Kidney epithelial cell (primary cell): Measurements from ENCODE around the gene REV3L. TPM values are rescaled to one million over a fixed set of nuclear protein-coding genes. Genes with fewer than 3 reads are reported as not detected.

Source experiments
- DNase-seq: peaks from one replicate; pipeline ENCODE4 v3.0.0-alpha.2; 2010; ENCODE audit warnings: low read depth
- H3K27me3 ChIP-seq: 2 replicates; pipeline ENCODE4 v1.6.0; 2011; ENCODE audit warnings: low read length; ENCODE audit not compliant: control insufficient read depth, insufficient read depth
- H3K36me3 ChIP-seq: 2 replicates; pipeline ENCODE4 v1.5.1; 2011; ENCODE audit warnings: low read length; ENCODE audit not compliant: control insufficient read depth, insufficient read depth
- H3K4me3 ChIP-seq: 2 replicates; pipeline ENCODE4 v1.5.1; 2011; ENCODE audit warnings: low read depth, mild to moderate bottlenecking, control low read depth, low read length
- total RNA-seq: library from RNA; depleted of rRNA; stranded (reverse); fragments of >200 nt; gene quantifications from 2 replicates; pipeline ENCODE4 v1.2.3, GENCODE V29; 2015
- TF ChIP-seq, protein P1 (sequence below): IDR thresholded peaks from 2 replicates; pipeline ENCODE4 v1.5.1; 2011; ENCODE audit warnings: mild to moderate bottlenecking, moderate library complexity, low read length, control low read depth, inconsistent platforms; ENCODE audit not compliant: insufficient read depth, poor library complexity, severe bottlenecking

Gene REV3L
- total RNA-seq, 1 donor from 2014 or later, result 35.7 TPM

DNA sequence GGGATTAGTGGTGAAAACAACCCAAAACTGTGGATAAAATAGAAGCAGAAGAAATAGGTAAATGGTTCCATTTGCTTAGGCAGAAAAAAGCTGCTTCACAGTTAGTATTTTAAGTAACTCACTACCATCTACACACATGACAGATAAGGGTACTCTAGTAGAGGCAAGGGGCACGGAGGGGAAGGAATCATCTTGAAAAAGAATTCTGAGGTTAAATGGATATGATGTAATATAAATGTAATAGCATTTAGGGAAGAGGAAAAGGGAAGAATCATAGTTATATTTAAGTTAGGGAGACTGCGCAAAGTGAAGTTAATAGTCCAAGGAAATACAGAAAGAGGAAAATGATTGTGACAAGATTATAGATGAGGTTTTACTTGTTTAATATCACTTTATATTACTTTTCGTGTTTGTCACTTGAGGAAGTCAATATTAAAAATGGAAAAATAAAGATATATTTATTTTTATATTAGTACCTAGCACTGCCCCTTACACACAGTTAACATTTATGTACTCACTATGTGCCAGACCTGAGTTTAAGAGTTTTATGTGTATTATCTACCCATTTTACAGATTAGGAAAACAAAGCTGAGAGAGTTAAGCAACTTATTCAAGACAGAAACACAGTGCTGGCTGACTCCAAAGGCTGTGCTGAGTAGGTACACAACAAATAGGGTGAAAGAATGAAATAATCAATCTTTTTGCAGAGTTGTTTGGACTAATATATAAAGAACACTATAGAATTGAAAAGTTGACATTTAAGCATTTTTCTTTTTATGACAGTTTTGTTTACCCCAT is 128.1 kb downstream of the REV3L start:
- Histone ChIP-seq H3K36me3 (no peaks in the 10 kb centered on the region), H3K27me3 (no peaks in the 10 kb centered on the region), H3K4me3 (no peak overlapping the region)
- TF ChIP-seq, protein P1, sequence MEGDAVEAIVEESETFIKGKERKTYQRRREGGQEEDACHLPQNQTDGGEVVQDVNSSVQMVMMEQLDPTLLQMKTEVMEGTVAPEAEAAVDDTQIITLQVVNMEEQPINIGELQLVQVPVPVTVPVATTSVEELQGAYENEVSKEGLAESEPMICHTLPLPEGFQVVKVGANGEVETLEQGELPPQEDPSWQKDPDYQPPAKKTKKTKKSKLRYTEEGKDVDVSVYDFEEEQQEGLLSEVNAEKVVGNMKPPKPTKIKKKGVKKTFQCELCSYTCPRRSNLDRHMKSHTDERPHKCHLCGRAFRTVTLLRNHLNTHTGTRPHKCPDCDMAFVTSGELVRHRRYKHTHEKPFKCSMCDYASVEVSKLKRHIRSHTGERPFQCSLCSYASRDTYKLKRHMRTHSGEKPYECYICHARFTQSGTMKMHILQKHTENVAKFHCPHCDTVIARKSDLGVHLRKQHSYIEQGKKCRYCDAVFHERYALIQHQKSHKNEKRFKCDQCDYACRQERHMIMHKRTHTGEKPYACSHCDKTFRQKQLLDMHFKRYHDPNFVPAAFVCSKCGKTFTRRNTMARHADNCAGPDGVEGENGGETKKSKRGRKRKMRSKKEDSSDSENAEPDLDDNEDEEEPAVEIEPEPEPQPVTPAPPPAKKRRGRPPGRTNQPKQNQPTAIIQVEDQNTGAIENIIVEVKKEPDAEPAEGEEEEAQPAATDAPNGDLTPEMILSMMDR, result no peak
- DNase-seq, result no peak

DNA sequence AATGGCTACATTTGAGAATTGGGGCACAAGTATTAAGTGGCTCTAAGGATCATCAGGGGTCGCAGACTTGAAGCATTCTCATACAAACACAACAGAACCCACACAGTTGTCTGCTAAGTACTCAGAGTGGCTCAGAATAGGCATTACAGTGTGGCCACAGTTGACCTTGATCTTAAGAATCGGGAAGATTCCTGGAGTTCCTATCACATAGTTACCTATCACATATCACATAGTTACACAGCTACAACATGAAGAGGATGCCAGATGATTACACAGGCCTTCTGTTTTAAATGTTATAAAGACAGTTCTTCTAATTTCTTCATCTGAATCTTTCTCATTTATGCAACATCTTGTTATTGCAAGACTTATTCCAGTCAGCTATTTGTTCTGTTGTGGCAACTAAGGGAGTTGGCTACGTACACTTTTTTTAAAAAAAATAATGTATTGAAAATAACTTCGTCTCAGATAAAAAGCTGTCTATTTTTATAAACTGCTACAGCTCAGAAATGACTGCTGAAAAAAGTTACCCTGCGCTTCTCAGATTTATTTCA is 129.0 kb downstream of the REV3L start:
- Histone ChIP-seq H3K27me3 (no peaks in the 10 kb centered on the region), H3K36me3 (no peaks in the 10 kb centered on the region), H3K4me3 (no peak overlapping the region)
- DNase-seq, result no peak
- TF ChIP-seq, protein P1, result no peak

DNA sequence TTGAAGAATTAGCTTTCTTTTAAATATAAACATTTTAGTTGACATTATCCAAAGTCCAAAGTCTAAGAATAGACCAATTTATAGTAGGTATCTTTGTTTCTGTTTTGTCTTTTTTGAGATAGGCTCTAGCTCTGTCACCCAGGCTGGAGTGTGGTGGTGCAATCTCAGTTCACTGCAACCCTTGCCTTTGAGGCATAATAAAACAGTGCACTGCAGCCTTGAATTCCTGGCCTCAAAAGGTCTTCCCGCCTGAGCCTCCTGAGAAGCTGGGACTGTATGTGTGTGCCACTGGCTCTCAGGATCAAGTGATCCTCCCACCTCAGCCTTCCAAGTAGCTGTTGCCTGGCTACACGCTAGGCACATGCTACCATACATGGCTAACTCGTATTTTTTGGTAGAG is 135.4 kb downstream of the REV3L start:
- Histone ChIP-seq H3K36me3 (no peaks in the 10 kb centered on the region), H3K27me3 (no peaks in the 10 kb centered on the region), H3K4me3 (no peak overlapping the region)
- TF ChIP-seq, protein P1, result no peak
- no peak for DNase-seq

DNA sequence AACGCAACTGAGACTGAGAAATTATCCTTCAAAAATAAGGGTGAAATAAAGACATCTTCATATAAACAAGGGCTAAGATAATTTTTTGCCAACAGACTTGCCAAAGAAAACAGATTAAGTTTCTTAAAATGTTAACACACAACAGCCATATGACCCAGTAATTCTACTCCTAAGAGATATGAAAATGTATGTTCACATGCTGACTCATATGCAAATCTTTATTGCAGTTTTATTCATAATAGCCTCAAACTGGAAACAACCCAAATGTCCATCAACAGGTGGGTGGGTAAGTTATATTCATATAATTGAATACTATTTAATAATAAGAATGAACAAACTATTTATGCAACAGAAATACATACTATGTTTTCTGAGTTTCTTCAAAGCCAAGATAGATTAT is 140.1 kb downstream of the REV3L start:
- H3K36me3 ChIP-seq, result peaks cover 1% of the 10 kb centered on the region
- DNase-seq, result no peak
- no peak overlapping the region for H3K4me3 ChIP-seq
- no peaks in the 10 kb centered on the region for H3K27me3 ChIP-seq
- TF ChIP-seq, protein P1, result no peak

DNA sequence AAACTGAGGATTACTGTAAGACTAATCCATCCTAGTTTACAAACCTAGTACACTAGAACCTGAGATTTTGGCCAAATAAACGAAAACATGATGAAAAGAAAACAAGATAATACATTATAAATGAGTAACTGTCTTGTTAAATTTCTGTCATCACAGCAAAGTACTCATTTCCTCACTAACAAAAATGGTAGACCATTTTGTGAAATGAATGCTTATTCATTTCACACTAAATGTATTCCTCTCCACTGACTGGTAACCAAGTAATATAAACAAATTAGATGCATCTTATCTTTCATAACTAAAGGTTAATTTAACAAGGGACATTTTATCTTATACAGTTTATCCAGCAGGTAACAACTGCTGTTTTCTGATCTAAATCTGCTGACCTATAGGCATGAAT is 143.7 kb downstream of the REV3L start:
- H3K4me3 ChIP-seq, result no peak overlapping the region
- H3K27me3 ChIP-seq, result no peaks in the 10 kb centered on the region
- H3K36me3 ChIP-seq, result peaks cover 1% of the 10 kb centered on the region
- TF ChIP-seq, protein P1, result no peak
- no peak for DNase-seq
